ENCODE measurements around the gene POLDIP2. TPM values are rescaled to one million over a fixed set of nuclear protein-coding genes. Genes with fewer than 3 reads are reported as not detected.

POLDIP2 gene
- total and polyA plus RNA-seq, 9 of the 15 experiments (the other 6 are each of a cell fraction or from before 2014, with no cell fraction given) = 22.0 to 137 (median 104) TPM

DNA sequence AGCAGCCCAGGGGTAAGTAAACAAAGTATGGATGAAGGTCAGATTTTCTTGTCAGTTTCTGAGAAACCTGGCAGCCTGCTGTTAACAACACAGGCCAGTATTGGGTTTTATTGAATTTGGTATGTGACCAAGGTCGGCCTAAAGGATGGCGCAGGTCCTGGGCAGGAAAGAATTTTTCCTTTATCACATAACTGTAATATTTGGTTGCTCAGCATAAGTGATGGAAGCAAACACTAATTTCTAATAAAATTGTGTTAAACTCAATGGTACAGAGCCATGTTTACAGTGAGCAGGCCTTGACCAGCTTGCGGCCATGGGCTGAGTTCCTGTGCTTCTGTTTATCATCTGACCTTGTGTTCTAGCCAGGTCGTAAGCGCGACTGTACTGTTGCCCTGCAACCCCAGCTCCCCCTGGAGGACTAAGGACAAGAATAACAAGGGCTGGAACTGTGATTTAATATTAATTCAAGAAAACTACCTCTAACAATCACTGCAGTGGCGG is 10.5 kb downstream of the POLDIP2 start (continued):
- TF ChIP-seq JUN (IDR thresholded peaks at IDR 0.05; ENCODE audit: borderline replicate concordance, low read depth, low read length) (no peak), JUN (CRISPR knock-in tag; IDR thresholded peaks at IDR 0.05; ENCODE audit: borderline replicate concordance) (no peak), RAD21 (CRISPR knock-in tag; conservative IDR thresholded peaks at IDR 0.05 in 1 of 2, IDR thresholded peaks at IDR 0.05 in 1 of 2) (peak; percentile 37 to 69), ZNF398 (CRISPR knock-in tag; IDR thresholded peaks at IDR 0.05) (no peak), NFE2 (IDR thresholded peaks at IDR 0.05; ENCODE audit: low read depth) (no peak), CBFA2T3 (IDR thresholded peaks at IDR 0.05) (no peak), ELF4 (CRISPR knock-in tag; IDR thresholded peaks at IDR 0.05) (no peak), HOXB6 (CRISPR knock-in tag; IDR thresholded peaks at IDR 0.05; ENCODE audit: borderline replicate concordance) (no peak)
- TF ChIP-seq, protein P1, sequence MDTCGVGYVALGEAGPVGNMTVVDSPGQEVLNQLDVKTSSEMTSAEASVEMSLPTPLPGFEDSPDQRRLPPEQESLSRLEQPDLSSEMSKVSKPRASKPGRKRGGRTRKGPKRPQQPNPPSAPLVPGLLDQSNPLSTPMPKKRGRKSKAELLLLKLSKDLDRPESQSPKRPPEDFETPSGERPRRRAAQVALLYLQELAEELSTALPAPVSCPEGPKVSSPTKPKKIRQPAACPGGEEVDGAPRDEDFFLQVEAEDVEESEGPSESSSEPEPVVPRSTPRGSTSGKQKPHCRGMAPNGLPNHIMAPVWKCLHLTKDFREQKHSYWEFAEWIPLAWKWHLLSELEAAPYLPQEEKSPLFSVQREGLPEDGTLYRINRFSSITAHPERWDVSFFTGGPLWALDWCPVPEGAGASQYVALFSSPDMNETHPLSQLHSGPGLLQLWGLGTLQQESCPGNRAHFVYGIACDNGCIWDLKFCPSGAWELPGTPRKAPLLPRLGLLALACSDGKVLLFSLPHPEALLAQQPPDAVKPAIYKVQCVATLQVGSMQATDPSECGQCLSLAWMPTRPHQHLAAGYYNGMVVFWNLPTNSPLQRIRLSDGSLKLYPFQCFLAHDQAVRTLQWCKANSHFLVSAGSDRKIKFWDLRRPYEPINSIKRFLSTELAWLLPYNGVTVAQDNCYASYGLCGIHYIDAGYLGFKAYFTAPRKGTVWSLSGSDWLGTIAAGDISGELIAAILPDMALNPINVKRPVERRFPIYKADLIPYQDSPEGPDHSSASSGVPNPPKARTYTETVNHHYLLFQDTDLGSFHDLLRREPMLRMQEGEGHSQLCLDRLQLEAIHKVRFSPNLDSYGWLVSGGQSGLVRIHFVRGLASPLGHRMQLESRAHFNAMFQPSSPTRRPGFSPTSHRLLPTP (IDR thresholded peaks at IDR 0.05; ENCODE audit: borderline replicate concordance, extremely low read depth, insufficient read length) = no peak
- TF ChIP-seq, protein P2, sequence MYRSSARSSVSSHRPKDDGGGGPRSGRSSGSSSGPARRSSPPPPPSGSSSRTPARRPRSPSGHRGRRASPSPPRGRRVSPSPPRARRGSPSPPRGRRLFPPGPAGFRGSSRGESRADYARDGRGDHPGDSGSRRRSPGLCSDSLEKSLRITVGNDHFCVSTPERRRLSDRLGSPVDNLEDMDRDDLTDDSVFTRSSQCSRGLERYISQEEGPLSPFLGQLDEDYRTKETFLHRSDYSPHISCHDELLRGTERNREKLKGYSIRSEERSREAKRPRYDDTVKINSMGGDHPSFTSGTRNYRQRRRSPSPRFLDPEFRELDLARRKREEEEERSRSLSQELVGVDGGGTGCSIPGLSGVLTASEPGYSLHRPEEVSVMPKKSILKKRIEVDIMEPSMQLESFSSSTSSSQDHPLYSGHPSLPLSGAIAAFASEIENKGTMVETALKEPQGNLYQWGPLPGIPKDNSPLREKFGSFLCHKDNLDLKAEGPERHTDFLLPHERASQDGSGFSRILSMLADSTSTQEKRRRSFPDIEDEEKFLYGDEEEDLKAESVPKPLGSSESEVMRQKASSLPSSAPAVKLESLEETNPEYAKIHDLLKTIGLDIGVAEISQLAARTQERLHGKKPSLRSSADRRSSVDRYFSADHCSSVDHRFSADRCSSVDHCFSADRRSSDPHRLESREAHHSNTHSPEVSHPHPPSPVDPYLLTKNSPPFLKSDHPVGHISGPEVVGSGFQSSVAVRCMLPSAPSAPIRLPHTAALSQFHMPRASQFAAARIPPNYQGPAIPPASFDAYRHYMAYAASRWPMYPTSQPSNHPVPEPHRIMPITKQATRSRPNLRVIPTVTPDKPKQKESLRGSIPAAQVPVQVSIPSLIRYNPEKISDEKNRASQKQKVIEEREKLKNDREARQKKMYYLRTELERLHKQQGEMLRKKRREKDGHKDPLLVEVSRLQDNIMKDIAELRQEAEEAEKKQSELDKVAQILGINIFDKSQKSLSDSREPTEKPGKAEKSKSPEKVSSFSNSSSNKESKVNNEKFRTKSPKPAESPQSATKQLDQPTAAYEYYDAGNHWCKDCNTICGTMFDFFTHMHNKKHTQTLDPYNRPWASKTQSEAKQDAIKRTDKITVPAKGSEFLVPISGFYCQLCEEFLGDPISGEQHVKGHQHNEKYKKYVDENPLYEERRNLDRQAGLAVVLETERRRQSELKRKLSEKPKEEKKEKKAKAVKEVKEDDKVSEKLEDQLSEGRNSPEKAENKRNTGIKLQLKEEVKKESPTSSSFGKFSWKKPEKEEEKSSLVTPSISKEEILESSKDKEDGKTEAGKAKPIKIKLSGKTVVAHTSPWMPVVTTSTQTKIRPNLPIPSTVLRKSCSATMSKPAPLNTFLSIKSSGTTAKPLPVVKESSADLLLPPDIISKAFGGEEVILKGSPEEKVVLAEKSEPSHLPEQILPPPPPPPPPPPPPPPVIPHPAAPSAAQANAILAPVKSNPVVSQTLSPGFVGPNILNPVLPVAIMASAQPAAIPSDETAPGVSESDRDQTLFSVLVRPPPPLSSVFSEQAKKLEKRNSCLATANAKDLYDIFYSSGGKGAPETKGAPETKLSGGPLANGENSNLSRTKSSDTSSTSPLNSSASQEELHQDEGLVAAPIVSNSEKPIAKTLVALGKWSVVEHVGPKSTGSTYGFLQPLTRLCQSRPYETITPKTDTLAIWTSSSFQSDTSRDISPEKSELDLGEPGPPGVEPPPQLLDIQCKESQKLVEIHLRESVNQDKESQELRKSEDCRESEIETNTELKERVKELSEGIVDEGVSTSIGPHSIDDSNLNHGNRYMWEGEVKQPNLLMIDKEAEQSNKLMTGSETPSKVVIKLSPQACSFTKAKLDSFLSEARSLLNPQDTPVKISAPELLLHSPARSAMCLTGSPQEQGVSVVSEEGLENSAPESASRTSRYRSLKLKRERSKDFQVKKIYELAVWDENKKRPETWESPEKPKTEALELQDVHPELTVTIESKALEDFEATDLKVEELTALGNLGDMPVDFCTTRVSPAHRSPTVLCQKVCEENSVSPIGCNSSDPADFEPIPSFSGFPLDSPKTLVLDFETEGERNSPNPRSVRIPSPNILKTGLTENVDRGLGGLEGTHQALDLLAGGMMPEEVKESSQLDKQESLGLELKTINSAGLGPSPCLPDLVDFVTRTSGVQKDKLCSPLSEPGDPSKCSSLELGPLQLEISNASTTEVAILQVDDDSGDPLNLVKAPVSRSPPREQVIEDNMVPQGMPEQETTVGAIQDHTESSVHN (IDR thresholded peaks at IDR 0.05; ENCODE audit: borderline replicate concordance in 1 of 2, low read depth in 1 of 2) = no peak

Data from K562 (cell line).